ENCODE measurements around the gene VNN1.

GRCh38 chr6:132763269-132763668 is 49.4 kb upstream of the VNN1 start:
- no peak for TF ChIP-seq CTCF (IDR thresholded peaks at IDR 0.05)
- TF ChIP-seq POLR2A (IDR thresholded peaks at IDR 0.05) = no peak
- no peak for TF ChIP-seq POLR2AphosphoS5 (IDR thresholded peaks at IDR 0.05)

All from breast epithelium (tissue), 3 donors.